GM20431 (cell line): Measurements from ENCODE around the gene IFITM1.
"Not testable (repeated sequence)": the region's sequence is repeated elsewhere in the genome, so short reads cannot be mapped to it uniquely, and the experiment has no call there.

Experiments used
- in situ Hi-C: fragments of 300-500 bp; cut with MseI, MboI; formaldehyde crosslinking; loops from one replicate; pipeline ENCODE4 v1.15.0; 2020; ENCODE audit warnings: low sequenced_read_pairs; ENCODE audit not compliant: unreplicated experiment

IFITM1 gene

DNA sequence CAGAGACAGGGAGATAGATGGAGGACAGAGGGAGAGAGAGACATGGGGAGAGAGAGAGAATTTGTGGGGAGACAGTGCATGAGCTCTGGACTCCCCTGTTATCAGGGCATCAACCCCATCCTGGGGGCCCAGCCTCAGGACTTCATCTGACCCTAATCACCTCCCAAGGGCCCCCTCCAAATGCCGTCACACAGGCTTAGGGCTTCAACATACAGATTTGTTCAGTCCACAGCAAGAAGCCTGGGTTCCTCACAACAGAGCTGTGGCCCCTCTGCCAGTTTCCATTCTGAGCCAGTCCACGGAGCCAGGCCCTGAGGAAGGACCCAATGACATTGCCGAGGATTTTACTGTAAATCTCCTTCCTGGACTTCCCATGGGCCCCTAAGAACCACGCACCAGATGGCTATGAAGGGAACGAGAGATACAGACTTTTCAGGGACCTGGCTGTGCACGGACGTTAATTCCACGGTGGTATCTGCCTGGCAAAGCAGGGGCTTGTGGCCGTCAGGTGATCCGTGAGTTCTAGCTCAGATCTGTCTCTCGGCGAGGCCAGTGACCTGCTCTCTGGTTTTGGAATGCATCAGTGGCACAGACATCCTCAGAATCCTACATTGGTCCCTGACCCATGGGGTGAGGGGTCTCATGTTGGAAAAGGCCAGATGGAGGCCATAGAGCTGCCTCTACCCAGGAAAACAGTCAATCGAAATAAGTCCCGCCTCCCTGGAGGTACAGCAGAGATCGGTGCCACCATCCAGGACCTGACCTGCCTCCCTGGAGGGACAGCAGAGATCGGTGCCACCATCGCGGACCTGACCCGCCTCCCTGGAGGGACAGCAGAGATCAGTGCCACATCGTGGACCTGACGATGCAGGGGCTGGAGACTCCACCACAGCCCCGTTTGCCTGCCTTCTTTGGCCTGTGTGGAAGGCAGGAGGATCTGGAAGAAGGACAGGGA lies 46.8 kb downstream of the IFITM1 start:
- in situ Hi-C loops: no loop called here

DNA sequence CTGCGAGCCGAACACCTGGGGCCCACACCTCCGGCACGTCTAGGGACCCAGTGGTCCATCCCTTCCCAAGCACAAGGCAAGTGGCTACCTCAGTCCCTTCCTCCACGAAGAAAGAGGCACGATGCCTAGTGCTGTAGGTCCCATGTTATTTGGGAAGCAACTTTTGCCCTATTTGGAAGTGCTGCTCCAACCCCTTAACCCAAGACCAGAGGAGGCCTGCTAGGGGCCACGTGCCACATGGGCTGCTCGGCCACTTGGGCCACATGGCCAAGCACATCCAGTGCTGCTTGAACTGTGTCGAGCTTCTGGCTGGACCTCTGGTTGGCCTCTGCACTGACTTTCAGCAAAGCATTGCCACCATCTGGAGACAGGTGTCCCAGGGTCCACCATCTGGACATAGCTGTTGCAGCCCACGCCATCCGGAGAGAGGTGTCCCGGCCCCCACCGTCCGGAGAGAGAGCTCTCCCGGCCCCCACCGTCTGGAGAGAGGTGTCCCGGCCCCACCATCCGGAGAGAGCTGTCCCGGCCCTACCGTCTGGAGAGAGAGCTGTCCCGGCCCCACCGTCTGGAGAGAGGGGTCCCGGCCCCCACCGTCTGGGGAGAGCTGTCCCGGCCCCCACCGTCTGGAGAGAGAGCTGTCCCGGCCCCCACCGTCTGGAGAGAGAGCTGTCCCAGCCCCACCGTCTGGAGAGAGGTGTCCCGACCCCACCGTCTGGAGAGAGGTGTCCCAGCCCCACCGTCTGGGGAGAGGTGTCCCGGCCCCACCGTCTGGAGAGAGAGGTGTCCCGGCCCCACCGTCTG lies 49.0 kb downstream of the IFITM1 start:
- in situ Hi-C loops: no loop called here

DNA sequence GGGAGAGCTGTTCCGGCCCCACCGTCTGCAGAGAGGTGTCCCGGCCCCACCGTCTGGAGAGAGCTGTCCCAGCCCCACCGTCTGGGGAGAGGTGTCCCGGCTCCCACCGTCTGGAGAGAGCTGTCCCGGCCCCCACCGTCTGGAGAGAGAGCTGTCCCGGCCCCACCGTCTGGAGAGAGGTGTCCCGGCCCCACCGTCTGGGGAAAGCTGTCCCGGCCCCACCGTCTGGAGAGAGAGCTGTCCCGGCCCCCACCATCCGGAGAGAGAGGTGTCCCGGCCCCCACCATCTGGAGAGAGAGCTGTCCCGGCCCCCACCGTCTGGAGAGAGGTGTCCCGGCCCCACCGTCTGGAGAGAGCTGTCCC lies 49.6 kb downstream of the IFITM1 start:
- in situ Hi-C loops: not testable (repeated sequence)

DNA sequence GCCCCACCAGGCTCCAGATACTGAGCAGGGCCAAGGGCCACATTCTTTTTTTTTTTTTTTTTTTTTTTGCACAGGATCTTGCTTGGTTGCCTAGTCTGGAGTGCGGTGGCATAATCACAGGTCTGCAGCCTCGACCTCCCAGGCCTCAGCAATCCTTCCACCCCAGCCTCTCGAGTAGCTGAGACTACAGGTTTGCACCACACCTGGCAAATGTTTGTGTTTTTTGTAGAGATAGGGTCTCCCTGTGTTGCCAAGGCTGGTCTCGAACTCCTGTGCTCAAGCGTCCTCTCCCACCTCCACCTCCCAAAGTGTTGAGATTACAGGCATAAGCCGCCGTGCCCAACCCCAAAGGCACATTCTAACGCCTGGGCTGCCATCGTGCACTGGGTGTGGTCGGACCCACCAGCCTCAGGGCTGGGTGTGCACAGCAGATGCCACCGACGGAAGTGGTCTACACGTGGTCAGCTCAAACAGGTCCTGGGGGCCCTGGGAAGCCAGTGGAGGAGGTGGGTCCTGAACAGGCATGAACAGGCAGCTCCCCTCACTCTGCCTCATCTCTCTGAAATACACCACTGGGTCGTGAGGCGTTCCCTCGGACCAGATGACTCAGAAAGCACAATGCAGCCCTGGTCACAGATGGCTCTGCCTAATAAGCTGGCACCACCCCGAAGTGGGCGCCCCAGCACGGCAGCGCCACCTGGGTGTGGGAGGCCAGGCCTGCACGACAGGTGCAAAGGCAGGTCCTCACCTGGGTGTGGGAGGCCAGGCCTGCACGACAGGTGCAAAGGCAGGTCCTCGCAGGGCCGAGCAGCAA lies 50.3 kb downstream of the IFITM1 start:
- in situ Hi-C loops: no loop called here
